Prostate gland (tissue), 2 donors: ENCODE data around the gene MYCBP2. TPM values are rescaled to one million over a fixed set of nuclear protein-coding genes. Genes with fewer than 3 reads are reported as not detected.
A peak's percentile ranks its signal among the peaks of the same experiment; 100 is the strongest.
"Not testable (repeated sequence)": the region's sequence is repeated elsewhere in the genome, so short reads cannot be mapped to it uniquely, and the experiment has no call there.

Source experiments
- DNase-seq: peaks from one replicate; pipeline ENCODE4 v3.0.0-alpha.2; 2019; ENCODE audit warnings: low spot score
- H3K27ac ChIP-seq, 2 donors: fragments of 200-600 bp; sonication (generic); 2 replicates each; pipeline ENCODE4 v1.5.1; 2017 to 2019
- H3K27me3 ChIP-seq: fragments of 200-600 bp; sonication (generic); replicated peaks from 2 replicates; pipeline ENCODE4 v1.5.1; 2019; ENCODE audit not compliant: insufficient read depth
- H3K36me3 ChIP-seq, 2 donors: fragments of 200-600 bp; sonication (generic); 1 replicate in 1 of 2; 2 replicates in 1 of 2; pipeline versions ENCODE4 v1.5.1 to v1.8.1; 2017 to 2019
- H3K4me1 ChIP-seq: fragments of 200-600 bp; sonication (generic); replicated peaks from 2 replicates; pipeline ENCODE4 v1.5.1; 2019
- H3K4me3 ChIP-seq, 2 donors: fragments of 200-600 bp; sonication (generic); 2 replicates each; pipeline ENCODE4 v1.5.1; 2017 to 2019
- H3K9me3 ChIP-seq: fragments of 200-600 bp; sonication (generic); 2 replicates; pipeline ENCODE4 v1.5.1; 2017
- POLR2A ChIP-seq: fragments of 450-650 bp; IDR thresholded peaks from one replicate; pipeline ENCODE4 v1.6.1; 2016; ENCODE audit warnings: antibody characterized with exemption, mild to moderate bottlenecking
- POLR2AphosphoS5 ChIP-seq: sonication (generic); formaldehyde crosslinking; IDR thresholded peaks from one replicate; pipeline ENCODE4 v1.6.1; 2017; ENCODE audit warnings: antibody characterized with exemption
- WGBS: methylation state at CpG from one replicate; pipeline ENCODE4 v1.1.5; 2018; 5-methylcytosine and 5-hydroxymethylcytosine counted together
- intact Hi-C: fragments of 100-400 bp; cut with DNase I; formaldehyde crosslinking; loops from one replicate; pipeline ENCODE4 v1.14.2; 2022
- total RNA-seq, 2 donors: library from RNA; depleted of rRNA; stranded (reverse); fragments of >200 nt; gene quantifications; one replicate each; pipeline ENCODE4 v1.1.0, GENCODE V29; 2016
- TF ChIP-seq, protein P1 (sequence below), 4 experiments: fragments of 200-600 bp in 2 of 4; fragments of 450-650 bp in 2 of 4; sonication (generic) in 2 of 4; IDR thresholded peaks; 1 replicate in 3 of 4; 2 replicates in 1 of 4; pipeline ENCODE4 v1.5.1; 2016 to 2019; ENCODE audit warnings: antibody characterized with exemption in 4 of 4, mild to moderate bottlenecking in 2 of 4, moderate library complexity in 2 of 4

The MYCBP2 gene
- total RNA-seq, 2 donors from 2014 or later, result 127 to 132 TPM

DNA sequence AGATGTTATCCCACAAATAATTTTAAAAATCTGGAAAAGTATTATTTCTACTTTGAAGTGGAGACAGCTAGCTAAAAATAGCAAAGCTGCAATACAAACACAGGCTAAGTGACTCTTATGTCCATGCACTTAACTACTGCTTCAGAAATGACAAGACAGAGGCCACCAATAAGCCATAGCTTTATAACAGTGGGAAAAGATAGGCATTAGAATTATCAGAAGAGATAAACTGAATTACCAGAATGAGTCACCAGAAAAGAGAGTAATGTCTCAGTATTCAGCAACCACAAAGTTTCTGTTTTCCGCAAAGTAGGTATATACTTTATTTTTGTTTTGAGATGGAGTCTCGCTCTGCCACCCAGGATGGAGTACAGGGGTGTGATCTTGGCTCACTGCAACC lies 317.9 kb downstream of the MYCBP2 start:
- H3K27ac ChIP-seq, result no peak overlapping the region
- no peaks in the 10 kb centered on the region for H3K36me3 ChIP-seq
- no peak for TF ChIP-seq POLR2AphosphoS5
- H3K9me3 ChIP-seq, result no peaks in the 10 kb centered on the region
- 95% methylated on average over 2 of the region's 2 CpGs for WGBS
- H3K4me1 ChIP-seq, result no peaks in the 10 kb centered on the region
- no peaks in the 10 kb centered on the region for H3K27me3 ChIP-seq
- no peak for DNase-seq
- H3K4me3 ChIP-seq, result no peak overlapping the region
- intact Hi-C loops, result no loop called here

DNA sequence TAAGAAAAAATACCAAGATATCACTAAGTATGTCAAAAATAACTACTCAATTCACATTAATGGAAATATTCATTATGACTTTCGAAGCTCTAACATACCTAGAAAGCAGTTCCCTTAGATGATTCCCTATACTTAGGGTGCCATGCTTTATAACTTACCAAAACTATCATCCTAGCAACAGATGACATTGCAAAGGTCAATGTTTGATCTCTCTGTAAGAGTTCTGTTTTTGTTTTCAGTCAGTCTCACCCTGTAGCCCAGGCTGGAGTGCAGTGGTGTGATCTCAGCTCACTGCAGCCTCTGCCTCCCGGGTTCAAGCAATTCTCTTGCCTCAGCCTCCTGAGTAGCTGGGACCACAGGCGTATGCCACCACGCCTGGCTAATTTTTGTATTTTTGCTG lies 318.6 kb downstream of the MYCBP2 start:
- H3K36me3 ChIP-seq, H3K27ac ChIP-seq, H3K9me3 ChIP-seq, DNase-seq, H3K4me3 ChIP-seq, H3K4me1 ChIP-seq, H3K27me3 ChIP-seq, intact Hi-C loops: not testable (repeated sequence)
- WGBS, result 92% methylated on average over 4 of the region's 4 CpGs

DNA sequence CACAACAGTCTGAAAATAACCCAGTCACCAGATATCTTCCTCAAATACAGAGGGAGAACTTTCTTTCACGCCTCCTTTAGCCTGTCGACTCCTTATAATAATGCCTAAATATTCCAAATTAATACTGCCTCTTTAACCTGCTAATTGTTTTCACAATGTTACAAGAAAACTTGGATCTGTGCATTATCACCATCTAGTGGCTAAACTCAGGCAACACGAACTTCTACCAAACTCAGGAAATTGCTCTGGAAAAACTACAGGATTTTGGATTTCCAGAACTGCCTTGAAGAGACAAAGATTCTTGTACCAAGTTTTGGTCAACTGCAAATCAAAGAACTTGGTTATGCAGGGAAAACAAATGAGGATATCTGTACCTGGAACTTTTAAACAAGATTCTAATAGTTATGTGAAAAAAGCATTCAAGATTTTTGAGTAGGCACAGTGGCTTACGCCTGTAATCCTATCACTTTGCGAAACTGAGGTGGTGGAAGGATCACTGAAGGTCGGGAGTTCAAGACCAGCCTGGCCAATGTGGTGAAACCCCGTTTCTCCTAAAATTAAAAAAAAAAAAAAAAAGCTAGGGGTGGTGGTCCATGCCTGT lies 324.2 kb downstream of the MYCBP2 start:
- Histone ChIP-seq H3K4me1 (no peaks in the 10 kb centered on the region), H3K27me3 (no peaks in the 10 kb centered on the region), H3K4me3 (no peak overlapping the region), H3K27ac (no peak overlapping the region), H3K9me3 (no peaks in the 10 kb centered on the region), H3K36me3 (no peaks in the 10 kb centered on the region)
- DNase-seq, result no peak
- TF ChIP-seq POLR2A (no peak), POLR2AphosphoS5 (no peak)
- TF ChIP-seq, protein P1, sequence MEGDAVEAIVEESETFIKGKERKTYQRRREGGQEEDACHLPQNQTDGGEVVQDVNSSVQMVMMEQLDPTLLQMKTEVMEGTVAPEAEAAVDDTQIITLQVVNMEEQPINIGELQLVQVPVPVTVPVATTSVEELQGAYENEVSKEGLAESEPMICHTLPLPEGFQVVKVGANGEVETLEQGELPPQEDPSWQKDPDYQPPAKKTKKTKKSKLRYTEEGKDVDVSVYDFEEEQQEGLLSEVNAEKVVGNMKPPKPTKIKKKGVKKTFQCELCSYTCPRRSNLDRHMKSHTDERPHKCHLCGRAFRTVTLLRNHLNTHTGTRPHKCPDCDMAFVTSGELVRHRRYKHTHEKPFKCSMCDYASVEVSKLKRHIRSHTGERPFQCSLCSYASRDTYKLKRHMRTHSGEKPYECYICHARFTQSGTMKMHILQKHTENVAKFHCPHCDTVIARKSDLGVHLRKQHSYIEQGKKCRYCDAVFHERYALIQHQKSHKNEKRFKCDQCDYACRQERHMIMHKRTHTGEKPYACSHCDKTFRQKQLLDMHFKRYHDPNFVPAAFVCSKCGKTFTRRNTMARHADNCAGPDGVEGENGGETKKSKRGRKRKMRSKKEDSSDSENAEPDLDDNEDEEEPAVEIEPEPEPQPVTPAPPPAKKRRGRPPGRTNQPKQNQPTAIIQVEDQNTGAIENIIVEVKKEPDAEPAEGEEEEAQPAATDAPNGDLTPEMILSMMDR (IDR thresholded peaks at IDR 0.05), result peak in 2 of 4 experiments; percentile 43 to 60
- intact Hi-C loops, result no loop called here
- 60% methylated on average over 7 of the region's 7 CpGs for WGBS

- TF ChIP-seq POLR2AphosphoS5 (no peak), POLR2A (no peak)
- TF ChIP-seq, protein P1 (IDR thresholded peaks at IDR 0.05), result no peak
- H3K36me3 ChIP-seq, result no peaks in the 10 kb centered on the region
- no peaks in the 10 kb centered on the region for H3K27me3 ChIP-seq
- no peak for DNase-seq
- H3K27ac ChIP-seq, result no peak overlapping the region
- H3K4me3 ChIP-seq, result no peak overlapping the region
- no peaks in the 10 kb centered on the region for H3K9me3 ChIP-seq
- WGBS, result 33% methylated on average over 4 of the region's 4 CpGs
- H3K4me1 ChIP-seq, result no peaks in the 10 kb centered on the region
- intact Hi-C loops, result no loop called here
Observed at GRCh38 chr13:77001963-77002587, 324.8 kb downstream of the MYCBP2 start.

DNA sequence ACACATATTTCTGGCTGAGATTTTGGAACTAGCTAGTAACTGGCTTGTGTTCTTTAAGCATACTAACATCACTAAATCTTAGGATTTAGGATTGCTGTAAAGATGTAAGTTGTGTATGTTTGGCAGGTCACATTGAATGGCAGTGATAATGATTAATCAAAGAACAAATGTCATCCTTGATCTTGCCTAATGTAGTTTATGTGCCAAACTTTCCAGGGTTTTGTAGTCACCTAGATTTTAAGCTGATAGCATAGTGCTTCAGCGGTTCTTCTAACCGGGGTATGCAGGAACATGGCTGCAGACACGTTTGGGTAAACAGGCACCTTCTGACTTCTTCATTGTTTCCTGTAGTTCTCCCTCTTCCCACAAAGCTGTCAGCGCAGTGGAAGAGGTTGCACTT lies 325.4 kb downstream of the MYCBP2 start:
- H3K9me3 ChIP-seq, result no peaks in the 10 kb centered on the region
- no peaks in the 10 kb centered on the region for H3K27me3 ChIP-seq
- DNase-seq, result no peak
- no peak overlapping the region for H3K27ac ChIP-seq
- 22% methylated on average over 4 of the region's 4 CpGs for WGBS
- H3K36me3 ChIP-seq, result no peaks in the 10 kb centered on the region
- intact Hi-C loops, result no loop called here
- H3K4me3 ChIP-seq, result no peak overlapping the region
- H3K4me1 ChIP-seq, result no peaks in the 10 kb centered on the region
- TF ChIP-seq POLR2A, result no peak
- TF ChIP-seq, protein P1 (IDR thresholded peaks at IDR 0.05), result no peak
- TF ChIP-seq POLR2AphosphoS5, result no peak

- no peak for DNase-seq
- intact Hi-C loops, result no loop called here
- Histone ChIP-seq H3K9me3 (no peaks in the 10 kb centered on the region), H3K27me3 (no peaks in the 10 kb centered on the region), H3K4me3 (no peak overlapping the region), H3K27ac (peak overlapping the region in 1 of 2 donors; percentile 5), H3K36me3 (no peaks in the 10 kb centered on the region), H3K4me1 (no peaks in the 10 kb centered on the region)
- TF ChIP-seq, protein P1 (IDR thresholded peaks at IDR 0.05), result no peak
- TF ChIP-seq POLR2AphosphoS5, result peak; percentile 45
- WGBS, result 14% methylated on average over 1 of the region's 1 CpG
Observed at GRCh38 chr13:77000475-77000874, 326.4 kb downstream of the MYCBP2 start.
